Muscle layer of duodenum (tissue), 2 donors: ENCODE data around the gene MB21D2.

ENCODE experiments used
- H3K27ac ChIP-seq: one replicate; pipeline ENCODE4 v1.7.0; 2013; ENCODE audit warnings: mild to moderate bottlenecking, low read length
- H3K27me3 ChIP-seq: one replicate; pipeline ENCODE4 v1.7.0; 2013; ENCODE audit warnings: low read depth, mild to moderate bottlenecking, control low read depth, low read length
- H3K36me3 ChIP-seq, 2 donors: one replicate each; pipeline ENCODE4 v1.7.0; 2013; ENCODE audit warnings: low read length in 2 of 2, control low read depth in 1 of 2, mild to moderate bottlenecking in 1 of 2; ENCODE audit not compliant: insufficient read depth in 2 of 2, control insufficient read depth in 1 of 2
- H3K4me1 ChIP-seq, 2 donors: one replicate each; pipeline ENCODE4 v1.7.0; 2013; ENCODE audit warnings: low read length in 2 of 2, mild to moderate bottlenecking in 2 of 2, control low read depth in 1 of 2, moderate library complexity in 1 of 2; ENCODE audit not compliant: insufficient read depth in 2 of 2, control insufficient read depth in 1 of 2
- H3K4me3 ChIP-seq, 2 donors: one replicate each; pipeline ENCODE4 v1.7.0; 2013; ENCODE audit warnings: low read length in 2 of 2, low read depth in 1 of 2, mild to moderate bottlenecking in 1 of 2
- H3K9me3 ChIP-seq, 2 donors: one replicate each; pipeline ENCODE4 v1.7.0; 2013; ENCODE audit warnings: low read length in 2 of 2, control low read depth in 1 of 2, mild to moderate bottlenecking in 1 of 2; ENCODE audit not compliant: control insufficient read depth in 1 of 2
- donor health status: healthy.

The MB21D2 gene

DNA sequence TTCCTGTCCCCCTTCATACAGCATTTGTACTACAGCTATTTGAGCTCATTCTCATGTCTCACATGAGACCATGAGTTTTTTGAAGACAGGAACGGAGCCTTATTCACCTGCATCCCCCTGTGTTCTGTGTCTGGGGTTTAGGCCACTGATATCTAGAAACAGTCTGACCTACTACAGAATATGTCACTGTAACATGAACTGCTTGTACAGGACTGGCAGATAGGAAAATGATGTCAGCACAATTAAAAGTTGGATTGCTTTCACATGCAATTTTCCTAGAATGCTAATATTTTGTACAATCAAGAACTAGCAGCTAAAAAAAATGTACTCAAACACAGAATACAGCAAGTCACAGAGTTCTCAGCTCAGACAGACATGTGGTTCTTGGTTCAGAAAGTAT is 99.5 kb downstream of the MB21D2 start:
- no peak overlapping the region for H3K27ac ChIP-seq
- H3K9me3 ChIP-seq, result no peaks in the 10 kb centered on the region
- H3K4me3 ChIP-seq, result no peak overlapping the region
- H3K4me1 ChIP-seq, result peaks cover 6 to 16% of the 10 kb centered on the region in 2 donors
- H3K27me3 ChIP-seq, result no peaks in the 10 kb centered on the region
- no peaks in the 10 kb centered on the region for H3K36me3 ChIP-seq

DNA sequence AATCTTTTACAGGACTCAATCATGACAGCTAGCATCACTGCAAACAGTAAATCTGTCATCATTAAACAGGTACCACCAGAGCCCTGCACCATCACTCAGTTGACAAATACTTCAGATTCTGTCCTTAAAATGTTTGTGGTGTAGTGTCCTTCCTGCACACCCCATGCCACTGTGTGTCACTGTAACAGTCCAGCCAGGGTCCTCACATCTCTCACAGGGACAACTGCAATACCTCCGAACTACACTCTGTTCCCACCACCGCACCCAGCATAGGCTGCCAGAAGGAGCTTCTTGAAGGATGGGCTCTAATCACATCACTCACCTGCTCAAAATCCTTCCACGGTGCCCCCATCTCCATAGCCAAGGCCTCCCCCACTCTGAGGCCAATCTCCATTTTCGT is 100.2 kb downstream of the MB21D2 start:
- Histone ChIP-seq H3K27me3 (no peaks in the 10 kb centered on the region), H3K27ac (no peak overlapping the region), H3K4me1 (peaks cover 6 to 16% of the 10 kb centered on the region in 2 donors), H3K9me3 (no peaks in the 10 kb centered on the region), H3K36me3 (no peaks in the 10 kb centered on the region), H3K4me3 (no peak overlapping the region)

DNA sequence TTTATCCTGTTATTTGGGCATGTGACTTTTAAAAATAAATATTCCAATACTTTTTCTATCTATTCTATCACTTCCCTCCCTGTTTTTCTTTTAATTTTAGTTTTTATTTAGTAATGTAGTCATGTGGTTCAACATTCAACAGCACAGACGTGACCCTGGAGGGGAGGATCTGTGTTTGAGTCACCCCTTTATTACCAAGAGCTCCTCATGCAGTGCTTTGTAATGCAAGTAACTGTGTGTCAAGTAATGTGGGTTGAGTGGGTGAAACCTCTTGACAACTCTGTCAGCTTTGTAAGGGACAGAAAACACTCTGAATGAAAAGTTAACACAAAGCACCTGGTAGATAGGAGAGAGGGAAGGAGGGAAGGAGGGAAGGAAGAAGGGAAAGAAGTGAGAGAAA is 100.6 kb downstream of the MB21D2 start:
- Histone ChIP-seq H3K27ac (no peak overlapping the region), H3K27me3 (no peaks in the 10 kb centered on the region), H3K4me3 (no peak overlapping the region), H3K4me1 (peaks cover 6 to 16% of the 10 kb centered on the region in 2 donors), H3K36me3 (no peaks in the 10 kb centered on the region), H3K9me3 (no peaks in the 10 kb centered on the region)

DNA sequence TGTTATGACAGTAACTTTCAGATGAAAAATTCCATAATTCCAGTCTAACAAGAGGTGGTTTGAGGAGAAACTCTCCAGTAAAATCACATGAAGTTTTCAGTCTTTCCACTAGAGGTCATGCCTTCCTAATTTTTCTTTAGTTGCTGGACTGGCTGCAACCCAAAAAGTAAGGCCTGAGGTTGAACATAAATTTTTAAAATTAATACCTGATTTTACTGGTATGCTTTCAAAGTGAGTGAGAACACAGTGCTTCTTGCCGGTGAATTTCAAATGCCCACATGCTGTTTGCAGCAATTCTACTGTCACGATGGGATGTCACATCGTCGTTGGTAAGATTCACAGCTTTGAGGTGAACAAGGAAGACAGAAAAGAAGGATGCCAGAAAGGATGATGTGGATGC is 101.3 kb downstream of the MB21D2 start:
- Histone ChIP-seq H3K4me3 (no peak overlapping the region), H3K36me3 (no peaks in the 10 kb centered on the region), H3K4me1 (peaks cover 6 to 16% of the 10 kb centered on the region in 2 donors), H3K27me3 (no peaks in the 10 kb centered on the region), H3K9me3 (no peaks in the 10 kb centered on the region), H3K27ac (no peak overlapping the region)

DNA sequence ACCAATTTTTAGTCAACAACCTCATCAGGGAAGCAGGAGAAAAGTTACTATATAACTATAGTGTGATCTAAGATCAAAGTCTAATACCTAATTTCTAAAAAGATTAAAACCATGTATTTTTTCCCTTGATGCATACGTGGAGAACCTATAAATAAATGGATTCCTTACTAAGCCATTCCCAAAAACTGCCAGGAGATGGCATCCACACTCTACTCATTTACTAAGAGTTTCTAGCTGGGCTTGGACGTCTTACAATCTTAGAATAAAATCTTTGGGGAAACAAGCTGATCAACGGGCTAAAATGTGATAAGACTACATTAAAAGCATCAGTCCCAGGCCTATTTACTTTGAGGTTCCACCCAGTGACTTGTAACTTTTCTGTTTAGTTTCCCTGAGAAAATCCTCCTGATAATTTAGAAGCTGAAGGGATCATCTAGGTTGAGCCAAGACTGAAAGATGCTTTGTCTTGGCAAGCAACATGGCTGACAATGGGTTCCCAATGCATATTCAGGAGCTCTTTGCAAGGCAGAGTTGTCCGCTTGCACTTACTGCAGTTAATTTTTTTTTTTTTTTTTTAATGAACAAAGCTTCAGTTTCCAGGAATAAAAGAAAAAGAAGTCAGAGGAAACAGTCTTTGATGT is 104.8 kb downstream of the MB21D2 start:
- Histone ChIP-seq H3K4me3 (no peak overlapping the region), H3K4me1 (peaks cover 0 to 7% of the 10 kb centered on the region in 2 donors), H3K36me3 (no peaks in the 10 kb centered on the region), H3K9me3 (no peaks in the 10 kb centered on the region), H3K27ac (no peak overlapping the region), H3K27me3 (no peaks in the 10 kb centered on the region)

DNA sequence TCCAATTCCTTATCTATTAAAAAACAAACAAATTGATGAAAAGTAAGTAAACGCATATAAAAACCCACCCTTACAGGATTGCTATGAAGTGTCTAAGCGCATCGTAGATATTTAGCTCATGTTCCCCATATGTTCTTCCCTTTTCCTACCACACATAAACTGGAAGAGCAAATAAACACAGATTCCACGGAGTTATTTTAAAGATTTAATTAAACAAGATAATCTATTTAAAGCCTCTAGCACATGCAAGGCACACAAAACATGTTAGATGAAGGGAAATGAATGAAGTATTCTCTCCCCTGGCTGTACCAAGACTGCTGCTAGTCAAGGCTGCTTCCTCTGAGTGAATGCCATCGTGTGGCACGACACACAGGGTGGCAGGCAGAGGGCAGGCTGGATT is 111.9 kb downstream of the MB21D2 start:
- H3K27me3 ChIP-seq, result no peaks in the 10 kb centered on the region

DNA sequence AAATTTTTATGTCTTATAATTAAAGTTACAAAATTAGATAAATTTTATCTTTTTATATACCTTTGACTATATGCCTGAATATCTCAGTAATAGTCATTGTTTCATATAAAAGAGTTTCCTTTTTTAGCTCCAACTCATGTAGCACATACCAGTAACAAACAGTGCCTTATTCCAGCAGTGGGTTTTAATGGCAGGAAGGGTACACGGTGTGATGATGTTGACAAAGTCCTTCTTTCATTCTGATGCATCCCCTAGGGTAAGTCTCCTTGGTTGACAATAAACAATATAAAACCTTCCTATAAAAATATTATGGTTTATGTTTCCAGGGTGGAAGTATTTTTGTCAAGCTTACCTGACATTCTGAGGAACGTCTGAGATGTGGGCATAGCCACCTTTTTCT is 113.2 kb downstream of the MB21D2 start:
- Histone ChIP-seq H3K4me1 (peaks cover 0 to under 1% of the 10 kb centered on the region in 2 donors), H3K9me3 (no peaks in the 10 kb centered on the region), H3K4me3 (no peak overlapping the region), H3K27ac (no peak overlapping the region), H3K36me3 (no peaks in the 10 kb centered on the region), H3K27me3 (no peaks in the 10 kb centered on the region)

More for the DNA sequence above, 111.9 kb downstream of the MB21D2 start:
- no peaks in the 10 kb centered on the region for H3K9me3 ChIP-seq
- H3K4me3 ChIP-seq, result no peak overlapping the region
- H3K4me1 ChIP-seq, result peaks cover 0 to 5% of the 10 kb centered on the region in 2 donors
- no peaks in the 10 kb centered on the region for H3K36me3 ChIP-seq
- H3K27ac ChIP-seq, result no peak overlapping the region

DNA sequence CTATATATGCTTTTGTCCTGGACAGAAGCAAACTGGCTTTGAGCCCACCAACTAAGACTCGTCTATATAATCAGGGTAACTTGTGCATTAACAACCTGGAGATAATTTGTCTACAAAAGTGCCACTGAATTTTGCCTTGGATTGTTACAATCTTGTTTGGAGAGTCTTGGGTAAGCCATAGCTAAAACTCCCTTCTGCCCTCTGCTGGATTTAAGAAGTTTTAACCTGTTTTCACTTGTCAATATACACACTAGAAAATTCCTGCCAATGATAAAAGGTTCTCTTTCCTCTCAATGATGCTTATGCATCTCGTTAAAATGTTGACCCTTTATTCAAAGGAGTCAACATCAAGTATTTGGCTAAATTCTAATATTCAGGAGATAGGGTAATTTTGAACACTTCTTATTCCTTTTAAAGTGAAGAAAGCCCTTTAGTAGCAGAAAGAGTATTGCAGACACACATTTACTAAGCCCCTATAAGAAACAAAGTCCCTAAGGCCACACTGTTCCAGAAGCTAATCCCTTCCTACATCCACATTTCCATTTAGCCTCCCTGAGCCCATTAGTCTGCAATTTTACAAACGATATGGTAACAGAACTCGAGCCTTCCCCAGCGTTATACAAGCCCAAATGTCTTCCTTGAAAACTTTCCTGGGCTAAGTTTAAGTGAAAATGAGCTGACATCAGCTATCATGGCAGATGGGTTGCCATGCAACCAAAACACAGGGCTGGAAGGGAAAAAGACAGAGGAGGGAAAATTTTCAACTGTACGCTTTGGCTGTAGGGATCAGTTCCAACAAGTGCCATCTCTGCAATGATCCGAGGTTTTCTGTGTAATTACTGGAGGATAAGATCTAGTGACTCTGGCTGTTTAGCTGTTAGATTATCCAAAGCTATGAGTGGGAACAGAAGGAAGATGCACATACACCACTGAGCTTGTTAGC is 114.4 kb downstream of the MB21D2 start:
- no peaks in the 10 kb centered on the region for H3K4me1 ChIP-seq
- H3K27ac ChIP-seq, result no peak overlapping the region
- H3K27me3 ChIP-seq, result no peaks in the 10 kb centered on the region
- no peaks in the 10 kb centered on the region for H3K9me3 ChIP-seq
- no peak overlapping the region for H3K4me3 ChIP-seq
- peaks cover 3 to 8% of the 10 kb centered on the region in 2 donors for H3K36me3 ChIP-seq

DNA sequence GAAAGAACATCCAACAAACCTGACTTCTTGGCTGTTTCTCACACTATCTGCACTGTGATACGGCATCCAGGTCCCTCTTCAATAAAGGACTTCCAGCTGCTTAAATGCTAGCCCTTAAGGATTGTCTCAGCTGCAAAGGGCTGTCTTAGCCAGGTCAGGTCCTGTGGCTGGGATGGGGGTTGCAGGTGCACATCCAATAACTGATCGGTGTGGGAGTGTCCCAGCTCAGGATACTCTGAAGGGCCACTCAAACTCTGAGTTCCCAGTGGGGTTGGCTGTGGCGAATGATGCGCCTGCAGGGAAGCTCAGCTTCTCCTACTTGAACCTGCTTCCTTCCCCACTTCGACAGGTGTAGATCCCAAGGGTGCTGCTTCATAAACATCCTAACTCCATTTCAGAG is 115.7 kb downstream of the MB21D2 start:
- Histone ChIP-seq H3K4me1 (no peaks in the 10 kb centered on the region), H3K36me3 (peaks cover 3 to 10% of the 10 kb centered on the region in 2 donors), H3K27me3 (no peaks in the 10 kb centered on the region), H3K27ac (no peak overlapping the region), H3K9me3 (no peaks in the 10 kb centered on the region), H3K4me3 (no peak overlapping the region)

DNA sequence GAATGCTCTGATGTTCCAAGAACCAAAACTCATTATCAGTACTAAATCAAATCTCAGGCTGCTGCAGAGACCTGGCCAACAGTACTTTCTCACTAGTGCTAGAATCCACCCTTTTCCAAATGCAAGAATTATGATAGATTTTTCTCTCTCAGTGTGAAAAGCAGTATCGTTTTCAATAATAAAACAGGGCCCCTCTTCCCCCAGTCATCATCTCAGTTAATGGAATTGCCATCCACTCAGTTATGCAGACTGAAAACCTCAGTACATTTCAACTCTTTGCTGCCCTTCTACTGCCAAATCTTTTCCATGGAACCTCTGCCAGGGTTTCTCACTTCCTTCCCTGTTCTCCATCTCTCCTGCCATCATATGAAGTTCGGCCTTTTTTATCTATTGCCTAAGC is 117.9 kb downstream of the MB21D2 start:
- H3K36me3 ChIP-seq, result peaks cover 3 to 10% of the 10 kb centered on the region in 2 donors
- H3K27ac ChIP-seq, result no peak overlapping the region
- H3K4me3 ChIP-seq, result no peak overlapping the region
- H3K27me3 ChIP-seq, result no peaks in the 10 kb centered on the region
- H3K4me1 ChIP-seq, result no peaks in the 10 kb centered on the region
- no peaks in the 10 kb centered on the region for H3K9me3 ChIP-seq

DNA sequence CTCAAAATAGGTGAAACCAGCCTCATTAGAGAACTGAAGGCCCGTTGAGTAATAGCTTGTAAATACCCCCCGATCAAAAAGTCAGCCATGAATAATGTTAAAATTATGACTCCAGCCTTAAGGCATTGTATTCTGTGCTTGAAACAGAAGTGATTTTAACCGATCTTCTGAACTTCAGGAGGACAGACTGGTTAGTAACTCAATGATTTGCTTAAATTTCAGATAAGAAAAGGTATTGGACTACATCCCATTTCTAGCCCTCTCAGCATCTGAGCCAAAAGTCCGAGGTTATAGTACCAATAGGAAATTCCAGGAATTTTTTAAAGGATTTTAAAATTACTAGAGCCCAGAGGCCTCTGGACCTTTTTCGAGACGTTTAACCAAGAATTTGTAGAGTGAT is 122.6 kb downstream of the MB21D2 start:
- no peaks in the 10 kb centered on the region for H3K4me1 ChIP-seq
- H3K9me3 ChIP-seq, result no peaks in the 10 kb centered on the region
- no peak overlapping the region for H3K4me3 ChIP-seq
- H3K27ac ChIP-seq, result no peak overlapping the region
- H3K27me3 ChIP-seq, result no peaks in the 10 kb centered on the region
- H3K36me3 ChIP-seq, result peaks cover 3 to 10% of the 10 kb centered on the region in 2 donors
